Measurements from ENCODE around the gene PARL.
"Not testable (repeated sequence)": the region's sequence is repeated elsewhere in the genome, so short reads cannot be mapped to it uniquely, and the experiment has no call there.

The PARL gene

DNA sequence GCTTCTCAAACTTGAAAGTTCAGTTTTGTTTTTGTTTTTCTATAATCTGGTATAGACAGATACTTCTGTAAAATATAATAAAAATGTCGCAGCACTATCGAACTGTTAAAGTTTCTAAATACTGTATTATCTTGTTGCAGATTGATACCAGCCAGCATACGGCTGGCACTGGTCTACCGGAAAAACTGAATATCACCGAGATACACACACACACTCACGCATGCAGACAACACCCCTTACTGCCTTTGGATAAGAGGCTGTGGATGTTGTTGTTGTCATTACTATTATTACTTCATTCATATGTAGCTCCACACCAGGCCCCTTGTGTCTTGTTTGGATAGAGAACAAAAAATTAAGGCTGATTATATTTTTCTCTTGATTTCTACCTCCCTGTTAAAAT is 91.7 kb downstream of the PARL start:
- no peak for DNase-seq (ENCODE audit: low read depth in 1 of 2, low spot score in 1 of 2)

DNA sequence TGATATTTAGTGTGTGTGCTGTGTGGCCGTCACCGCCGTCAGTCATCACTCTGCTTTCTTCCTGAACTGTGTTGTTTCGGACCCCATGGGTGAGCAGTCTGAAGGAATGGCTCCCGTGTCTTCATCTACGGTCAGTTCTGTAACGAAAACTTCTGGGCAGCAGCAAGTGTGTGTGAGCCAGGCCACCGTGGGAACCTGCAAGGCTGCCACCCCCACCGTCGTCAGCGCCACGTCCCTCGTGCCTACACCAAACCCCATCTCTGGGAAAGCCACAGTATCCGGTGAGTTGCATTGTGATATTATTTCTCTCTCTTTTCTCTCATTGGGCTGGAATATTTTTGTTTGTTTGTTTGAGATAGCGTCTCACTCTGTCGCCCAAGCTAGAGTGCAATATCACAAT is 94.0 kb downstream of the PARL start:
- DNase-seq (ENCODE audit: low read depth in 1 of 2, low spot score in 1 of 2), result no peak

DNA sequence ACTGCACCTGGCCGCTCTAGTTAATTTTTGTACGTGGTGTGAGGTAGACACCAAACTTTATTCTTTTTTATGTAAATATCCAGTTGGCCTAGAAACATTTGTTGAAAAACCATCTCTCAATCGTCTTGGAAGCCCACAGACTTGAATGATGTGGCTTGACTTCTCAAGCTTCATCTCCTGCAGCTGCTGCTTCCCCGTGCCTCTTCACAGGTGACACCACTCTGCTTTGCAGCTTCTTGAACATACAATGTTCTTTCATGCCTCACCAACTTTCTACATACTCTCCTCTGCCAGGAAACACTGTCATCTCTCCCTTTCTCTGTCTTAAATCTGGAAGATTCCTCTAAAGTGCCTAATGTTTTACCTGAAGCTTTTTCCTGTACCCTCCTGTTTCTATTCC is 94.9 kb downstream of the PARL start:
- DNase-seq (ENCODE audit: low read depth in 1 of 2, low spot score in 1 of 2), result no peak

DNA sequence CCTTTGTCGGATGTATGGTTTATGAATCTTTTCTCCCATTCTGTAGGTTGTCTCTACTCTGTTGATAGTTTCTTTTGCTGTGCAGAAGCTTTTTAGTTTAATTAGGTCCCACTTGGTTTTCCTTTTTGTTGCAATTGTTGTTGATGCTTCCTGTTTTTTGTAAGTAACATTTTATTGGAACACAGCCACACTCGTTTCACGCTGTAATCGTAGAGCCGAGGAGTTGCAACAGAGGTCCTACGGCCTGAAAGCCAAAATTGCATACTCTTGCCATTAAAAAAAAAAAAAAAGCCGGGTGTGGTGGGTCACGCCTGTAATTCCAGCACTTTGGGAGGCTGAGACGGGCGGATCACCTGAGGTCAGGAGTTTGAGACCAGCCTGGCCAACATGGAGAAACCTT is 100.2 kb downstream of the PARL start:
- not testable (repeated sequence) for DNase-seq (ENCODE audit: low read depth in 1 of 2, low spot score in 1 of 2)

DNA sequence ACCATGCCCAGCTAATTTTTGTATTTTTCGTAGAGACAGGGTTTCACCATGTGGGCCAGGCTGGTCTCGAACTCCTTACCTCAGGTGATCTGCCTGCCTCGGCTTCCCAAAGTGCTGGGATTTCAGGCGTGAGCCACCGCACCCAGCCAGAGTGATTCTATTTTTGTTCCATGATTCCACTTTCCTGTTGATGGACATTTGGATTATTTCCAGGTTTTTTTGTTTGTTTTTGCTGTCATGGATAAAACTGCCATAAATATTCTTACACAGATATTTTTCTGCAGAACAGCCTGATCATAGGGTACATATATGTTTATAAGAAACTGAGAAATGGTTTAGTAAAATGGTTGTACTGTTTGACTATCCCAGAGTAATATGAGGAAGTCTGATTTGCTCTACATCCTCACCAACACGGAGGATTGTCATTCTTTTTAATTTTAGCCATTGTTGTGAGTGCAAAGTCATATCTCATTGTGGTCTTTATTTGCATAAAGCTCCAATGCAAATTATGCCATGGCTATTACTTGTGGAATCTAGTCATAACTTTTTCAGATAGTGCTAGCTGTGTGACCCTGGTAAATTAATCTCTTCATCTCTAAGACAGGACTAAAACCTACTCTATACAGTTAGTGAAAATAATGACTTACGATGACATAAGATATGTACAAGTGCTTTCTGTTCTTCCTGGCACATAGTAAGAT is 102.0 kb downstream of the PARL start:
- no peak for DNase-seq (ENCODE audit: low read depth in 1 of 2, low spot score in 1 of 2)

DNA sequence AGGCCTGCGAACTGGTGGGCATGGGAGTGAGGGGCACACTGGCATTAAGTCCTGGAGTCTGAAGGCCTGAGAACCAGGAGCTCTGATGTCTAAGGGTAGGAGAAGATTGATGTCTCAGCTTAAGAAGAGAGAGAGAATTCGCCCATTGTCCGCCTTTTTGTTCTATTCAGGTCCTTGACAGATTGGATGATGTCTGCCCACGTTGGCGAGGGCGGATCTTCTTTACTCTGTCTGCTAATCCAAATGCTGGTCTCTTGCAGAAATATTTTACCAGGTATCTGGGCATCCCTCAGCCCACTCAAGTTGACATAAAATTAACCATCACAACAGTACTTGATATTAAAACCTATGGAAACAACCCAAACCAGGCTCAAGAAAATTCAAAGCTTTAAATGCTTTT is 103.4 kb downstream of the PARL start:
- DNase-seq (ENCODE audit: low read depth in 1 of 2, low spot score in 1 of 2), result no peak

DNA sequence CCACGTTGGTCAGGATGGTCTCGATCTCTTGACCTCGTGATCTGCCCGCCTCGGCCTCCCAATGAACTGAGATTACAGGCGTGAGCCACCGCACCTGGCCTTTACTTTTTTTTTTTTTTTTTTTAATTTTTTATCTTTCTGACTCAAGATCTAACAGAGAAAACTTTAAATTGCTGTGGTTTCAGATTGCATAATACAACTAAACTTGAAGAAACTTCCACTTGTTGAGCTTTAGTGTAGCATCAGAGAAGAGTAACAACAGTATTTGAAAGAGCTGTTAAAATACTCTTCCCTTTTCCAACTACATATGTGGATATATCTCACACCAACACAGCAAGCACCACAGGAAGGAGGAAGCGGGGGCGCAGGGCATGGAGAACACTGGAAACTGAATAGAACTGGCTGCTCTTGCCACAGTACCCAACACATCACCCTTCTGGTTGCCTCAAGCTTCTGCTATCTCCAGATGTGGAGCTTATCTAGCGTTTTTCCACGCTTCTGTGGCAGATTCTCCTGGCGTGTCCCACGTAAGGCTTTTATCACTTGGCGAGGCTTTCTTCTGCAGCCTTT is 104.7 kb downstream of the PARL start:
- no peak for DNase-seq (ENCODE audit: low read depth in 1 of 2, low spot score in 1 of 2)
